MM.1S (cell line): ENCODE data around the gene ZNF804B.

Experiments used
- DNase-seq: peaks from one replicate; pipeline ENCODE4 v3.0.0-alpha.2; 2015
- H2AFZ ChIP-seq: fragments of 300-600 bp; sonication (generic); 2 replicates; pipeline ENCODE4 v1.6.0; 2016; ENCODE audit warnings: antibody characterized with exemption, low read length
- H3F3A ChIP-seq: fragments of 300-600 bp; sonication (generic); 2 replicates; pipeline ENCODE4 v1.6.1; 2016; ENCODE audit warnings: mild to moderate bottlenecking, antibody characterized with exemption, low read length, moderate library complexity, mixed read lengths; ENCODE audit not compliant: insufficient read depth
- H3K27ac ChIP-seq: fragments of 300-600 bp; sonication (generic); 2 replicates; pipeline ENCODE4 v1.5.1; 2016; ENCODE audit warnings: mild to moderate bottlenecking, low read length
- H3K27me3 ChIP-seq: fragments of 300-600 bp; sonication (generic); replicated peaks from 2 replicates; pipeline ENCODE4 v1.6.0; 2016; ENCODE audit warnings: low read length; ENCODE audit not compliant: insufficient read depth
- H3K36me3 ChIP-seq: fragments of 300-600 bp; sonication (generic); replicated peaks from 2 replicates; pipeline ENCODE4 v1.6.1; 2016; ENCODE audit warnings: mild to moderate bottlenecking, low read length, mixed read lengths; ENCODE audit not compliant: insufficient read depth
- H3K4me1 ChIP-seq: fragments of 300-600 bp; sonication (generic); 2 replicates; pipeline ENCODE4 v1.6.1; 2016; ENCODE audit warnings: low read length, mixed read lengths
- H3K4me2 ChIP-seq: fragments of 300-600 bp; sonication (generic); 2 replicates; pipeline ENCODE4 v1.6.0; 2016; ENCODE audit warnings: low read depth, low read length
- H3K4me3 ChIP-seq: fragments of 300-600 bp; sonication (generic); 2 replicates; pipeline ENCODE4 v1.5.1; 2016; ENCODE audit warnings: low read length, mixed read lengths
- H3K79me2 ChIP-seq: fragments of 300-600 bp; sonication (generic); 2 replicates; pipeline ENCODE4 v1.6.1; 2016; ENCODE audit warnings: mixed run types, low read length, mixed read lengths
- H3K9ac ChIP-seq: fragments of 300-600 bp; sonication (generic); 2 replicates; pipeline ENCODE4 v1.6.1; 2016; ENCODE audit warnings: low read length, mixed read lengths
- H3K9me2 ChIP-seq: fragments of 300-600 bp; sonication (generic); replicated peaks from 2 replicates; pipeline ENCODE4 v1.6.1; 2016; ENCODE audit warnings: mild to moderate bottlenecking, low read length, mixed read lengths; ENCODE audit not compliant: insufficient read depth
- H3K9me3 ChIP-seq: fragments of 300-600 bp; sonication (generic); replicated peaks from 2 replicates; pipeline ENCODE4 v1.6.1; 2016; ENCODE audit warnings: mild to moderate bottlenecking, low read length, mixed read lengths; ENCODE audit not compliant: insufficient read depth
- H4K20me1 ChIP-seq: fragments of 300-600 bp; sonication (generic); 2 replicates; pipeline ENCODE4 v1.6.1; 2016; ENCODE audit warnings: mild to moderate bottlenecking, low read length, moderate library complexity, mixed read lengths; ENCODE audit not compliant: insufficient read depth
- CTCF ChIP-seq: fragments of 300-600 bp; sonication (generic); IDR thresholded peaks from 2 replicates; pipeline ENCODE4 v1.5.1; 2016; ENCODE audit warnings: antibody characterized with exemption, low read length, mixed read lengths
- EZH2 ChIP-seq: fragments of 300-600 bp; sonication (generic); optimal IDR thresholded peaks from 2 replicates; pipeline ENCODE3; 2017; ENCODE audit warnings: low read depth, mild to moderate bottlenecking, antibody characterized with exemption, low read length, mixed read lengths
- EZH2phosphoT487 ChIP-seq: fragments of 300-600 bp; sonication (generic); IDR thresholded peaks from 2 replicates; pipeline ENCODE4 v1.6.1; 2018; ENCODE audit warnings: antibody characterized with exemption, low read length

The ZNF804B gene

GRCh38 chr7:88965371-88965770, 205.9 kb downstream of the ZNF804B start:
- no peak overlapping the region for H3K4me2 ChIP-seq
- H3K4me3 ChIP-seq: no peak overlapping the region

GRCh38 chr7:88967432-88967831, 207.9 kb downstream of the ZNF804B start:
- Histone ChIP-seq H3K36me3 (no peaks in the 10 kb centered on the region), H3K9ac (no peak overlapping the region), H3K4me1 (no peaks in the 10 kb centered on the region), H3F3A (no peaks in the 10 kb centered on the region), H3K79me2 (no peaks in the 10 kb centered on the region), H3K4me3 (no peak overlapping the region), H3K9me3 (no peaks in the 10 kb centered on the region), H3K27me3 (no peaks in the 10 kb centered on the region), H3K4me2 (no peak overlapping the region), H3K9me2 (no peaks in the 10 kb centered on the region), H3K27ac (no peak overlapping the region), H4K20me1 (no peaks in the 10 kb centered on the region), H2AFZ (no peak overlapping the region)
- TF ChIP-seq EZH2phosphoT487 (no peak), CTCF (no peak), EZH2 (no peak)
- DNase-seq: no peak

More at GRCh38 chr7:88965371-88965770, 205.9 kb downstream of the ZNF804B start:
- Histone ChIP-seq H3K79me2 (no peaks in the 10 kb centered on the region), H3K4me1 (no peaks in the 10 kb centered on the region), H2AFZ (no peak overlapping the region), H3K27ac (no peak overlapping the region), H3K9me3 (no peaks in the 10 kb centered on the region), H3K36me3 (no peaks in the 10 kb centered on the region), H4K20me1 (no peaks in the 10 kb centered on the region), H3K27me3 (no peaks in the 10 kb centered on the region), H3K9me2 (no peaks in the 10 kb centered on the region), H3K9ac (no peak overlapping the region), H3F3A (no peaks in the 10 kb centered on the region)
- DNase-seq: no peak
- TF ChIP-seq CTCF (no peak), EZH2phosphoT487 (no peak), EZH2 (no peak)

GRCh38 chr7:88969167-88969566, 209.7 kb downstream of the ZNF804B start:
- Histone ChIP-seq H3K4me3 (no peak overlapping the region), H3K79me2 (no peaks in the 10 kb centered on the region), H3K36me3 (no peaks in the 10 kb centered on the region), H3K9me3 (no peaks in the 10 kb centered on the region), H3K27ac (no peak overlapping the region), H3K9me2 (no peaks in the 10 kb centered on the region), H3K4me2 (no peak overlapping the region), H3K27me3 (no peaks in the 10 kb centered on the region), H4K20me1 (no peaks in the 10 kb centered on the region), H3F3A (no peaks in the 10 kb centered on the region), H2AFZ (no peak overlapping the region), H3K9ac (no peak overlapping the region), H3K4me1 (no peaks in the 10 kb centered on the region)
- no peak for TF ChIP-seq EZH2
- TF ChIP-seq CTCF: no peak
- TF ChIP-seq EZH2phosphoT487: no peak
- no peak for DNase-seq
